Measurements from ENCODE around the gene MMP2. TPM values are rescaled to one million over a fixed set of nuclear protein-coding genes. Genes with fewer than 3 reads are reported as not detected.

The MMP2 gene
- total and polyA plus RNA-seq, 2 of the 13 experiments (the other 11 are each of a cell fraction or from before 2014, with no cell fraction given): 0.31 to 1.3 TPM

DNA sequence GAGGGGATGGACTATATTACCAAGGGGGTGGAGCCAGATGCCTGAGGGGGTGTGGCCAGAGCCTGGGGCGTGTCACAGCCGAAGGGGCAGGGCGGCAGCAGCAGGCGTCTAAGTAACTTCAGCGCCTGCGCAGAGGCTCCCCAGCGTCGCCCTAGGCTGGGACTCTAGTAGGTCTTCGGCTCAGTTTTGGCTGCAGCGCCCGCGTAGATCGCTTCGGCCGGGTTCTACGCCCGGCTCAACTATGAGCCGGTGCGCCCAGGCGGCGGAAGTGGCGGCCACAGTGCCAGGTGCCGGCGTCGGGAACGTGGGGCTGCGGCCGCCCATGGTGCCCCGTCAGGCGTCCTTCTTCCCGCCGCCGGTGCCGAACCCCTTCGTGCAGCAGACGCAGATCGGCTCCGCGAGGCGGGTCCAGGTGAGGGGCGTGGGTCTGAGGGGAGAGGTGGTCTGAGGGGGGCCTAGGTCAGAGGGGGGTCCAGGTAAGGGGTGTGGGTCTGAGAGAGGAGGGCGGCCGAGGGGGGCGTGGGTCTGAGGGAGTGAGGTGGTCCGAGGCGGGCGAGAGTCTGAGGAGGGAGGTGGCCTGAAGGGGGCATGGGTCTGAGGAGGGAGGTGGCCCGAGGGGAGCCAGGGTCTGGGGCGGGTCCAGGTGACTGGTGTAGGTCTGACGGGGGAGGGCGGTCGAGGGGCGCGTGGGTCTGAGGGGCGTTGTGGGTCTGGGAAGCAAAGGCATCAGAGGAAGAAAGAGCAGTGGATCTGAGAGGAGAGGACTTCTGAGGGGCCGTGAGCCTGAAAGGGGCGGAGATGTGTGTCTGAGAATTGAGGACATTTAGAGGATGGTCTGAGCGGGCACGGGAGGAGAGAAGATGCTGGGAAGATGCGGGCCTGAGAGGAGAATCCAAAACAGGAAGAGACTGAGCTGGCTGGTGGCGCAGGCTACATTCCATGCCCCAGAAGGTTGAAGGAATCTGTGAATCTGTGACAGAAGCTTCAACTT, 30.2 kb downstream of the MMP2 start, which contains the start of gene LPCAT2 (continued):
- TF ChIP-seq, protein P1, sequence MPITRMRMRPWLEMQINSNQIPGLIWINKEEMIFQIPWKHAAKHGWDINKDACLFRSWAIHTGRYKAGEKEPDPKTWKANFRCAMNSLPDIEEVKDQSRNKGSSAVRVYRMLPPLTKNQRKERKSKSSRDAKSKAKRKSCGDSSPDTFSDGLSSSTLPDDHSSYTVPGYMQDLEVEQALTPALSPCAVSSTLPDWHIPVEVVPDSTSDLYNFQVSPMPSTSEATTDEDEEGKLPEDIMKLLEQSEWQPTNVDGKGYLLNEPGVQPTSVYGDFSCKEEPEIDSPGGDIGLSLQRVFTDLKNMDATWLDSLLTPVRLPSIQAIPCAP (CRISPR knock-in tag; IDR thresholded peaks at IDR 0.05; ENCODE audit: low read depth): no peak
- TF ChIP-seq CEBPB (IDR thresholded peaks at IDR 0.05; ENCODE audit: borderline replicate concordance, low read depth, low read length): no peak
- TF ChIP-seq SPEN (CRISPR knock-in tag; IDR thresholded peaks at IDR 0.05; ENCODE audit: low read depth): no peak
- no peak for TF ChIP-seq ZNF839 (CRISPR knock-in tag; IDR thresholded peaks at IDR 0.05; ENCODE audit: borderline replicate concordance)
- TF ChIP-seq IRF2 (CRISPR knock-in tag; IDR thresholded peaks at IDR 0.05): no peak
- TF ChIP-seq RORA (CRISPR knock-in tag; IDR thresholded peaks at IDR 0.05): no peak
- TF ChIP-seq GZF1 (CRISPR knock-in tag; IDR thresholded peaks at IDR 0.05): no peak
- no peak for TF ChIP-seq KDM6A (CRISPR knock-in tag; IDR thresholded peaks at IDR 0.05; ENCODE audit: low read depth)
- TF ChIP-seq ZNF432 (CRISPR knock-in tag; IDR thresholded peaks at IDR 0.05; ENCODE audit: borderline replicate concordance): no peak
- TF ChIP-seq KLF15 (CRISPR knock-in tag; IDR thresholded peaks at IDR 0.05; ENCODE audit: borderline replicate concordance): peak; percentile 37; the same call in 1 of the 2 replicates
- peak; percentile 97 for TF ChIP-seq ZSCAN22 (CRISPR knock-in tag; IDR thresholded peaks at IDR 0.05)
- TF ChIP-seq KAT8 (CRISPR knock-in tag; IDR thresholded peaks at IDR 0.05): peak; percentile 35; the same call in 1 of the 2 replicates
- 0 out of 2 replicates have a peak, but pooled peaks have one; percentile 52 for TF ChIP-seq ZNF776 (CRISPR knock-in tag; IDR thresholded peaks at IDR 0.05)
- no peak for TF ChIP-seq MED13 (CRISPR knock-in tag; IDR thresholded peaks at IDR 0.05)
- no peak for TF ChIP-seq ESRRA (CRISPR knock-in tag; IDR thresholded peaks at IDR 0.05; ENCODE audit: low read depth)
- no peak for TF ChIP-seq ZSCAN9 (CRISPR knock-in tag; IDR thresholded peaks at IDR 0.05; ENCODE audit: borderline replicate concordance)
- TF ChIP-seq ZNF766 (CRISPR knock-in tag; IDR thresholded peaks at IDR 0.05; ENCODE audit: borderline replicate concordance): peak; percentile 45; the same call in 1 of the 2 replicates
- no peak for TF ChIP-seq HNRNPUL1 (IDR thresholded peaks at IDR 0.05; ENCODE audit: low read depth, low read length)
- TF ChIP-seq, protein P2, sequence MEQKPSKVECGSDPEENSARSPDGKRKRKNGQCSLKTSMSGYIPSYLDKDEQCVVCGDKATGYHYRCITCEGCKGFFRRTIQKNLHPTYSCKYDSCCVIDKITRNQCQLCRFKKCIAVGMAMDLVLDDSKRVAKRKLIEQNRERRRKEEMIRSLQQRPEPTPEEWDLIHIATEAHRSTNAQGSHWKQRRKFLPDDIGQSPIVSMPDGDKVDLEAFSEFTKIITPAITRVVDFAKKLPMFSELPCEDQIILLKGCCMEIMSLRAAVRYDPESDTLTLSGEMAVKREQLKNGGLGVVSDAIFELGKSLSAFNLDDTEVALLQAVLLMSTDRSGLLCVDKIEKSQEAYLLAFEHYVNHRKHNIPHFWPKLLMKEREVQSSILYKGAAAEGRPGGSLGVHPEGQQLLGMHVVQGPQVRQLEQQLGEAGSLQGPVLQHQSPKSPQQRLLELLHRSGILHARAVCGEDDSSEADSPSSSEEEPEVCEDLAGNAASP (CRISPR knock-in tag; IDR thresholded peaks at IDR 0.05; ENCODE audit: borderline replicate concordance): no peak
- TF ChIP-seq MZF1 (CRISPR knock-in tag; IDR thresholded peaks at IDR 0.05; ENCODE audit: borderline replicate concordance): no peak
- no peak for TF ChIP-seq ZNF841 (CRISPR knock-in tag; IDR thresholded peaks at IDR 0.05; ENCODE audit: borderline replicate concordance)

Data from HepG2 (cell line).